GM21447 (cell line): ENCODE measurements around the gene GPR31.

Experiments used
- ATAC-seq: cut with Tn5 transposase; IDR thresholded peaks from one replicate; pipeline ENCODE4 v1.9.1; 2021; ENCODE audit not compliant: unreplicated experiment

GPR31 gene

DNA sequence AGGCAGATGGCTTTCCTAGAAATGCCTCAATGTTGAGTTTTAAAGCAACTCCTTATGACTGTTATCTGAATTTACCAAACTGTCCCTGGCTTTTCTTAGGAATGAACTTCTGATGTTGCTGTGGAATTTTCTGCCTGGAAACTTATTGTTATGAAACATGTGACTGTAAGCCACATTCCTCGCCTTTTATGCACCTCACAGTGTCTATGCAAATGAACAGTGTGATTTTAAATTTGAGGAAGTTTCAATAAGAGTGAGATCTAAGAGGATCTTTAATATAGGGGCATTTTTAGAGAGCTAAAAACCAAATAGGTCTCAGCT is 37.2 kb downstream of the GPR31 start:
- ATAC-seq: no peak

DNA sequence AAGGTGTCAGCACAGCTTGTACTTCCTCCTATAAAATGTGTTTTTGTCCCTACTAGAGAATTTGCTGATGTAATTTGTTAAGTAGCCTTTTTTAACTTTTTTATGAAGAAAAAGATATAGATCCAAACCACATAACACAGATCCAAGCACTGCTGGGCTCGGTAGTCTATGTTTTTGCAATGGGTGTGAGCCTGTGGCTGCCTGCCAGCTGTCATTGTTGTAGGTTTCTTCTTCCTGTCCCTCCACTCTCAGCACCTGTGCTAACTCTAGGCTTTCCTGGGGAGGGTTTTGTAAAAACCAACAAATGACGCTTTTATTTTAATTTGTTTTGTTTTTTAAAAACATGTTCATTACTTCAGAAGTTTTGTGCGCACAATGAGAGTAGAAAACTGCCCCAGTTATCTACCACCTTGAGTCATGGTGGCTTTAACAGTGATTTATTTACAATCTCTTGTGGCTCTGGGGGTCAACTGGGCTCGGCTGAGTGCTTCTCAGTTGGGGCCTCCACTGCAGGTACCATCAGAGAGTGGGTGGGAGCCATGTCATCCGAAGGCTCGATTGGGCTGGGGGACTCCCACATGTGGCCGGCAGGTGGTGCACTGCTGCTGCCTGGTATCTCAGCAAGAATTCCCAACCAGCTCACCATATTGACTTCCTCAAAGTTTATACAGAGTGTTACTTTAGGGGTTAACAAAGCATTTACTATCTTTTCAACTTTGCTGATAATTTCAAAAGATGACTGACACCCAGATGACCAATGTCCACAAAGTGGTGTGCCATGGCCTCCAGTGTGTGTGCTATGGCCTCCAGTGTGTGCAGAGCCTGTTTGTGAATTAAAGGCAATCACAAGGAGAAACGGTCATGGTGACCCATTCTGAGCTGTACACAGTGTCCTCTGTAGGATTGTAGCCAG is 37.9 kb downstream of the GPR31 start:
- no peak for ATAC-seq

DNA sequence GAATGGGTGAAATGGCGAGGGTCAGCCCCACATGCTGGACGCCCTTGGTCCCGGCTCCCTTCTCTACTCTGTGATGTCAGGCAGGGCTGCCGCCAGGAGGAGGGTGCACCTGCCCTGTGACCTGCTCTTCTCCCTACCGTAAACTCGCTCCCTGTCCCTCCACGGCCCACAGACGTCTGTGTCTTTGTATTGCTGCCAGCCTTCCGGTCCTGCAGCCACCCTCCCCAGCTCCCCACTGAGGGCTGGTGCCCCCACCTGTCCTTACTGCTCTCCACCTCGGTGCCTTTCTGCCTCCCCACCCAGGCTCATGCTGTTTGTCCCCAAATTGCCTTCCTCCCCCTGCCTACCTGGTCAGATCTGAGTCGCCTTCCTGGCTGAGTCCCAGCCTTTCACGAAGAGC is 38.9 kb downstream of the GPR31 start:
- ATAC-seq: no peak

DNA sequence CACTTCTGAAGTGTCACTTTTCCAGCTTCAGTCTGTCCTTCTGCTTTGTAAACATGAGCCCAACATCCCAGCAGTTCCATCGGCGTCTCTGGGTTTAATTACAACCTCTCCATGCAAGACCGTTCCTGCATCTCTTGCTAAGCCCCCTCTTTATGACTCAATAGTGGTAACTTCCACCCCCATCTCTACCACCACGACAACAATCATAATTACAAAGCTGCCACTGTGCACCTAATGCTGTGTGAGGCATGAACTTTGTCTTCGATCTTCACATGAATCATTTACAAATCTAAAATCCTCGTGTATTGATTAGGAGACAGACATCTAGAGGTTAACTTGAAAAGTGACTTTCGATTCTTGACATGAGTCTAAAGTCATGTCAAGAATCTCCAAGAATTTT is 39.8 kb downstream of the GPR31 start:
- ATAC-seq: no peak

DNA sequence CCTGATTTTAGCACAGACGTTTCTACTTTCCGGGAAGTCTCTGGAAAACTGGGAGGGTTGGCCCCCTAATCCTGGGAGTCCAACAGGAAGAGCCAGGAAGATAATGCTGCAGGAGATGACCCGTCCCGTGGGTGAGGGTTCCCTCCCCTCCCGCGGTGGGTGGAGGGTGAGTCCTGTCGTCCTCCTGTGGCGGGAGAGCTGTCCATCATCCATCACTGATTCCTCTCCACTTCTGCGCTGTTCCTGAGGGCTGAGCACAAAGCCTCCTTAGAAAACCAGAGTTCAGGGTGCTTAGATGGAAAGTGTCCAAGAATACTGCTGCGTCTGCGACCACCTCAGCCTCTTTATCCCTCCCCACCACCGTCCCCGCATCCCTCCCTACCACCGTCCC is 40.9 kb downstream of the GPR31 start:
- no peak for ATAC-seq

GRCh38 chr6:167116109-167116837 is 41.5 kb downstream of the GPR31 start:
- ATAC-seq: no peak

GRCh38 chr6:167115054-167115453 is 42.7 kb downstream of the GPR31 start:
- ATAC-seq: no peak

DNA sequence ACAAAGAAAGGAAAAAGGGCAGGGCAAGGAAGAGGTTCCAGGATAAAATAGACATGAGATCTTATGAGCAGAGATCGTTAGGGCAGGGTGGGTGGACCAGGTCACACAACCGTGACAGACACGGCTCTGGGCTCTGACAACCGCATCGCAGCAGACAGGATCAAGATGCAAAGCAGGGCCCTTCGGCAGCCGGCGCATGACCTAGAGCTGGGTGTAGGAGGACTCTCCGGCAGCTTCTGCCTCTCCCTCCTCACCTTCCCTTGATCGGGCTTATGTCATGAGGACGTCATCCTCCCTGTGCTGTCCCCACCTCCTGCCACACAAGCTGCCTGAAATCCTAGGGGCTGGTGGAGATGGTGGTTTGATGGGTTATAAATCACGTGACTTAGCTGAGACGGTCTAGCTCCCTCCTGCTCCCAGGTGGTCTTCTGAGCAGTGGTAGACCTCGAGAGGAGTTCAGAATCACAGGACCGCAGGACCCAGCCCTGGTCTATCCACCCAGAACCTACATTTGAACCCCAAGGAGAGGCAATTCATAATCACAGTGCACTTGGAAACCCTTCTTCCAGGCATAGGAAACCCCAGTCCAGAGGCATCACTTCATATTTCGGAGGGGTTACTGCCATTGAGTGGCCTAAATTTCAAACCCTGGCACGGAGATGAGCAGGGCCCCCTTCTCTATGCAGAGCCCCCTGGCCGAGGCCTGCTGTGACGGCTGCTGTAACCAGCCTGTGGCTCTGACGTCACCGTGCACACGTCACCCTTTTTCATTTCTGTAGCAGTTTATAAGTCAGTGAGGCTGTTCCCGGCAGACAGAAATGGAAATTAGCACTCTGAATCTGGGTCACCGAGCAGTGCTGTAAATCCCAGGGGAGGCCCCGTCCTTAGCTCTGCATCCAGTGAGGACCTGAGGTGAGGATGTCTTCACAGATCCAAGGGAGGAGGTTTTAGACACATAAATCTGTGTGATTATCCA is 43.6 kb downstream of the GPR31 start:
- peak; percentile 77 for ATAC-seq

- ATAC-seq: peak; percentile 57
Observed at GRCh38 chr6:167113047-167113754, 44.6 kb downstream of the GPR31 start.

DNA sequence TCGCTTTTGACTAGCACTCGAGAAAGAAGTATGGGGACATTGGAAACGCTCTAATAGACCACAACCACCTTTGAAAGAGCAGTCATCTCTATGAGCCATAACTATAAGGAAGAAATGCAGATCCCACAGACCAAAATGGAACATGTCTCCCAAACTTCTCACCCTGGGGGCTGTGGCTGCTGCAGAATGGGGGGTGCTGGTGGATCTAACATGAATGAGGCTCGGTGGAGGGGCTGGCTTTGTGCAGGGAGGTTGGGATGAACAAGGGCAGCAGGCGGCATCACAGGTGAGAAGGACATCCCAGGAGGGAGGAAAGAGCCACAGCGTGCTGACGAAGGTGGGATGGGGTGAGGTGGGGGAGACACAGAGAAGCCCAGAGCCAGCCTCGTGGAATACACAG is 45.4 kb downstream of the GPR31 start:
- ATAC-seq: no peak

- ATAC-seq: no peak
Observed at GRCh38 chr6:167111597-167111996, 46.2 kb downstream of the GPR31 start.

GRCh38 chr6:167109651-167110050 is 48.1 kb downstream of the GPR31 start:
- no peak for ATAC-seq

GRCh38 chr6:167108278-167108677 is 49.5 kb downstream of the GPR31 start:
- no peak for ATAC-seq

DNA sequence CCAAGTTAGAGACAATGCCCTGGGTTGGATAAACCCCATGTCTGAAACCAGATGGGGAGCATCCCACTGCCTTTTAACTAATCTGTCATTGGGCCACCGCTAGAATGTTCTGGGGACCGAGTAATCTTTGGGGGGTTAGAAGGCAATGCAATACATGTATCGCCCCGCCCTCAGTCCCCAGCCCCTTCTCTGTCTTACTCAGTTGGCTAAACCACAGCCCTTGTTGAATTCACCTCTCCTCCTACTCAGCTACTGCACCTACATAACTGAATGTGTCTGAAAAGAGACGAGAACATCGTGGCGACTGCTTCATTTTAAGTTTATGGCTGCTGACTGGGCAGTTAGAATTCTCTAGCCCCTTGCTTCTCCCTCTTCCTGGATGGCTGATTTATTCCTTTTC is 50.0 kb downstream of the GPR31 start:
- ATAC-seq: no peak

DNA sequence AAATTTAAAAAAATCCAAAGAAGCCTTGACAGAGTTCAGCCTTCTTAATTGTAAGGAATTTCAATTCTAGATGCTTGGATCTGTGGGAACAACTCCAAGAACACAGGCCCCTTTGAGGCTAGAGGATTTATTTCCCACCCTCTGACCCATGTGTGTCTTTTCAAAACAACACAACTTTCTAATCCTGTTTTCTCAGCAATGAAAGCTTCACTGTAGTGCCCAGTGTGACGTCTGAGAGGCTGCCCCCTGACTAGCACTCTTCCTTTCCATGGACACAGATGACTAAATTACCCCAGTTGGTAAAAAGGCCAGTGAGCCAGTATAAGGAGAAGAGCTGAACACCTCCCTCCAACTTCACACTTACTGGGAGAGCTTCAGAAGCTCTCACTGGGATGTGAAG is 51.4 kb downstream of the GPR31 start:
- ATAC-seq: no peak
